GM21576 (cell line): ENCODE measurements around the gene CERCAM.
A peak's percentile ranks its signal among the peaks of the same experiment; 100 is the strongest.

ENCODE experiments used
- ATAC-seq: cut with Tn5 transposase; IDR thresholded peaks from one replicate; pipeline ENCODE4 v1.9.1; 2021; ENCODE audit warnings: mild to moderate bottlenecking, moderate library complexity; ENCODE audit not compliant: unreplicated experiment

Gene CERCAM

GRCh38 chr9:128455849-128456612 lies 35.4 kb downstream of the CERCAM start, which contains the start of gene ODF2:
ODF2 (plus strand) TSS chr9:128456006; CDS start chr9:128456092, 86 bp downstream.
- ATAC-seq, result peak; percentile 89

GRCh38 chr9:128456613-128457061 lies 36.0 kb downstream of the CERCAM start:
- peak; percentile 52 for ATAC-seq

GRCh38 chr9:128457207-128457606 lies 36.5 kb downstream of the CERCAM start:
- ATAC-seq, result no peak

GRCh38 chr9:128459011-128459410 lies 38.4 kb downstream of the CERCAM start:
- no peak for ATAC-seq

GRCh38 chr9:128469070-128469469 lies 48.4 kb downstream of the CERCAM start:
- ATAC-seq, result no peak

GRCh38 chr9:128470560-128470959 lies 49.9 kb downstream of the CERCAM start:
- no peak for ATAC-seq

- no peak for ATAC-seq
These were observed 52.4 kb downstream of the CERCAM start for GRCh38 chr9:128473104-128473503.

GRCh38 chr9:128475867-128476266 lies 55.2 kb downstream of the CERCAM start:
- ATAC-seq, result no peak

- no peak for ATAC-seq
These were observed 58.6 kb downstream of the CERCAM start for GRCh38 chr9:128479262-128479661.

- no peak for ATAC-seq
These were observed 60.9 kb downstream of the CERCAM start for GRCh38 chr9:128481561-128481960.

- no peak for ATAC-seq
These were observed 61.5 kb downstream of the CERCAM start for GRCh38 chr9:128482186-128482585.

- no peak for ATAC-seq
These were observed 64.2 kb downstream of the CERCAM start for GRCh38 chr9:128484686-128485413.

GRCh38 chr9:128485414-128485855 lies 64.8 kb downstream of the CERCAM start:
- ATAC-seq, result no peak

- no peak for ATAC-seq
These were observed 65.5 kb downstream of the CERCAM start for GRCh38 chr9:128486201-128486600.
